GM19467 (cell line): Measurements from ENCODE around the gene NKAIN1.
A peak's percentile ranks its signal among the peaks of the same experiment; 100 is the strongest.
"Not testable (repeated sequence)": the region's sequence is repeated elsewhere in the genome, so short reads cannot be mapped to it uniquely, and the experiment has no call there.

Experiments used
- ATAC-seq: cut with Tn5 transposase; IDR thresholded peaks from one replicate; pipeline ENCODE4 v1.9.1; 2021; ENCODE audit warnings: mild to moderate bottlenecking, moderate library complexity; ENCODE audit not compliant: unreplicated experiment

The NKAIN1 gene

GRCh38 chr1:31198150-31198549 lies 41.5 kb downstream of the NKAIN1 start:
- no peak for ATAC-seq

- no peak for ATAC-seq
Measured at GRCh38 chr1:31196685-31197084, 43.0 kb downstream of the NKAIN1 start.

GRCh38 chr1:31195267-31195666 lies 44.4 kb downstream of the NKAIN1 start:
- not testable (repeated sequence) for ATAC-seq

- ATAC-seq: no peak
Measured at GRCh38 chr1:31193729-31194128, 46.0 kb downstream of the NKAIN1 start.

- ATAC-seq: no peak
Measured at GRCh38 chr1:31191281-31191680, 48.4 kb downstream of the NKAIN1 start.

- no peak for ATAC-seq
Measured at GRCh38 chr1:31189696-31190674, 49.7 kb downstream of the NKAIN1 start.

- ATAC-seq: no peak
Measured at GRCh38 chr1:31183927-31184554, 55.6 kb downstream of the NKAIN1 start.

- ATAC-seq: no peak
Measured at GRCh38 chr1:31183126-31183525, 56.6 kb downstream of the NKAIN1 start.

GRCh38 chr1:31182352-31182751 lies 57.3 kb downstream of the NKAIN1 start:
- no peak for ATAC-seq

GRCh38 chr1:31181515-31182343 lies 58.0 kb downstream of the NKAIN1 start:
- no peak for ATAC-seq

- no peak for ATAC-seq
Measured at GRCh38 chr1:31180338-31180737, 59.3 kb downstream of the NKAIN1 start.

- ATAC-seq: not testable (repeated sequence)
Measured at GRCh38 chr1:31176291-31176690, 63.4 kb downstream of the NKAIN1 start.

GRCh38 chr1:31170486-31170735 lies 69.3 kb downstream of the NKAIN1 start:
- no peak for ATAC-seq

- ATAC-seq: no peak
Measured at GRCh38 chr1:31166462-31166861, 73.2 kb downstream of the NKAIN1 start.

- ATAC-seq: no peak
Measured at GRCh38 chr1:31164291-31164690, 75.4 kb downstream of the NKAIN1 start.

GRCh38 chr1:31163866-31164265 lies 75.8 kb downstream of the NKAIN1 start:
- no peak for ATAC-seq

GRCh38 chr1:31161571-31161970 lies 78.1 kb downstream of the NKAIN1 start:
- ATAC-seq: no peak

- ATAC-seq: no peak
Measured at GRCh38 chr1:31159869-31160611, 79.6 kb downstream of the NKAIN1 start.

- no peak for ATAC-seq
Measured at GRCh38 chr1:31159323-31159722, 80.4 kb downstream of the NKAIN1 start.

GRCh38 chr1:31155216-31155806 lies 84.4 kb downstream of the NKAIN1 start:
- ATAC-seq: peak; percentile 52
